Colonic mucosa (tissue), 4 donors: ENCODE results near the gene THSD4. TPM values are rescaled to one million over a fixed set of nuclear protein-coding genes. Genes with fewer than 3 reads are reported as not detected.

Experiments
- DNase-seq: peaks from one replicate; pipeline ENCODE4 v3.0.0-alpha.2; 2020
- H3K27ac ChIP-seq: fragments of 200-600 bp; one replicate; pipeline ENCODE4 v1.8.0; 2021
- H3K27me3 ChIP-seq: fragments of 200-600 bp; one replicate; pipeline ENCODE4 v1.8.0; 2021
- H3K36me3 ChIP-seq: fragments of 200-600 bp; one replicate; pipeline ENCODE4 v1.8.0; 2021
- H3K4me1 ChIP-seq: fragments of 200-600 bp; one replicate; pipeline ENCODE4 v1.8.0; 2021; ENCODE audit warnings: mild to moderate bottlenecking
- H3K4me3 ChIP-seq: fragments of 200-600 bp; one replicate; pipeline ENCODE4 v1.8.0; 2021
- H3K9ac ChIP-seq, 2 donors: one replicate each; pipeline ENCODE4 v1.7.0; 2013; ENCODE audit warnings: control low read depth in 2 of 2, low read depth in 2 of 2, low read length in 2 of 2
- H3K9me3 ChIP-seq: fragments of 200-600 bp; one replicate; pipeline ENCODE4 v1.8.0; 2021
- intact Hi-C: fragments of 100-400 bp; cut with DNase I; formaldehyde crosslinking; loops from one replicate; pipeline ENCODE4 v1.14.1; 2022
- total RNA-seq, 2 donors: library from RNA; stranded (reverse); fragmentation: NEBNext Ultra II Directional in 1 of 2; extraction: Animal tissue kit (Norgen Biotek cat#: 25700) in 1 of 2; gene quantifications; one replicate each; pipeline ENCODE4 v1.2.1, GENCODE V29; 2021
- TF ChIP-seq, protein P1 (sequence below): fragments of 200-600 bp; IDR thresholded peaks from one replicate; pipeline ENCODE4 v1.8.0; 2022; ENCODE audit warnings: antibody characterized with exemption, mild to moderate bottlenecking
- donor health status: healthy.
- donor health status: DM: no; HTN: no; CAD: no.
- donor health status: DM: no; HTN: no; CAD: no.

The THSD4 gene
- total RNA-seq, 2 donors from 2014 or later: 18.8 to 23.5 TPM

GRCh38 chr15:71685420-71685993, 570.2 kb downstream of the THSD4 start:
- Histone ChIP-seq H3K27ac (no peak overlapping the region), H3K4me1 (peaks cover 3% of the 10 kb centered on the region), H3K9me3 (no peaks in the 10 kb centered on the region), H3K27me3 (no peaks in the 10 kb centered on the region), H3K4me3 (no peak overlapping the region), H3K36me3 (no peaks in the 10 kb centered on the region), H3K9ac (no peak overlapping the region)
- DNase-seq: no peak
- intact Hi-C loops: no loop called here
- TF ChIP-seq, protein P1, sequence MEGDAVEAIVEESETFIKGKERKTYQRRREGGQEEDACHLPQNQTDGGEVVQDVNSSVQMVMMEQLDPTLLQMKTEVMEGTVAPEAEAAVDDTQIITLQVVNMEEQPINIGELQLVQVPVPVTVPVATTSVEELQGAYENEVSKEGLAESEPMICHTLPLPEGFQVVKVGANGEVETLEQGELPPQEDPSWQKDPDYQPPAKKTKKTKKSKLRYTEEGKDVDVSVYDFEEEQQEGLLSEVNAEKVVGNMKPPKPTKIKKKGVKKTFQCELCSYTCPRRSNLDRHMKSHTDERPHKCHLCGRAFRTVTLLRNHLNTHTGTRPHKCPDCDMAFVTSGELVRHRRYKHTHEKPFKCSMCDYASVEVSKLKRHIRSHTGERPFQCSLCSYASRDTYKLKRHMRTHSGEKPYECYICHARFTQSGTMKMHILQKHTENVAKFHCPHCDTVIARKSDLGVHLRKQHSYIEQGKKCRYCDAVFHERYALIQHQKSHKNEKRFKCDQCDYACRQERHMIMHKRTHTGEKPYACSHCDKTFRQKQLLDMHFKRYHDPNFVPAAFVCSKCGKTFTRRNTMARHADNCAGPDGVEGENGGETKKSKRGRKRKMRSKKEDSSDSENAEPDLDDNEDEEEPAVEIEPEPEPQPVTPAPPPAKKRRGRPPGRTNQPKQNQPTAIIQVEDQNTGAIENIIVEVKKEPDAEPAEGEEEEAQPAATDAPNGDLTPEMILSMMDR: no peak

DNA sequence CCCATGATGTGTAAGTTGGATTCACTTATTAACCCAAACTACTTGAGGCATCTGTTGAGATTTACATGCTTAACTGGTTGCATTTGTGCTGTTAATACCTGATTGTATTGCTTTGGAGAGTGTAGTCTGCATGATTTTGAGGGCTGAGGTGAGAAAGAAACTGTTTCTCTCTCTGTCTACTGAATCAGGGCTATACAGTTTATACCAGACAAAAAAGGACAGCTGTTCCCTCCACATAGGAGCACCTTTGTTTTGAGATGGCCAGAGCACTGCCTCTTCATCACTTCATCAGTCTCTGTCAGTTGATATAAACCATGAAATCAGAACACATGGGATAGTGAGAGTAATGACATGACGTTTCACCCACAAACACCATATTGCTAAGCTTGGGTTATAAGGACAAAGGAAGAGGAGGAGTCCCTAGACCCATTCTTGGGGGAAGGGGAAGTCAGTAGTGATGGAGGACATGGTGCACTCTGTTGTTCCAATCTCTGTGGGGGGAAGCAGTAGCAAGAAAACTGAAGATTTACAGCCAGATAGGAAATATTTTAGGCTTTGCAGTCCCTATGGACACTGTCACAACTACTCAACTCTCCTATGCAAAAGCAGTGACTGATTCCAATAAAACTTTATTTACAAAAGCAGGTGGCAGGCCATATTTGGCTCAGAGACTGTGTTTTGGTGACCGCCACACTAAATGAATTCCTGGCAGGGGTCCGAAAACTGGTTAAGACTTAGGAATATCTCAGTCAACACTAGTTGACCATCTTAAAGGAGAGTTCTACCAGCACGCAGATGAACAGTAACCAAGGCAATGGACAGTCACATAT, 571.2 kb downstream of the THSD4 start:
- H3K9me3 ChIP-seq: no peaks in the 10 kb centered on the region
- H3K9ac ChIP-seq: no peak overlapping the region
- no peak overlapping the region for H3K4me3 ChIP-seq
- H3K36me3 ChIP-seq: no peaks in the 10 kb centered on the region
- intact Hi-C loops: no loop called here
- H3K27ac ChIP-seq: no peak overlapping the region
- TF ChIP-seq, protein P1: no peak
- H3K4me1 ChIP-seq: peaks cover 3% of the 10 kb centered on the region
- no peaks in the 10 kb centered on the region for H3K27me3 ChIP-seq
- DNase-seq: no peak

- intact Hi-C loops: no loop called here
- H3K27ac ChIP-seq: no peak overlapping the region
- H3K9ac ChIP-seq: no peak overlapping the region
- no peaks in the 10 kb centered on the region for H3K36me3 ChIP-seq
- no peaks in the 10 kb centered on the region for H3K9me3 ChIP-seq
- H3K27me3 ChIP-seq: no peaks in the 10 kb centered on the region
- peaks cover 3% of the 10 kb centered on the region for H3K4me1 ChIP-seq
- H3K4me3 ChIP-seq: no peak overlapping the region
- TF ChIP-seq, protein P1: no peak
- DNase-seq: no peak
Measured at GRCh38 chr15:71687902-71688508, 572.7 kb downstream of the THSD4 start.

- Histone ChIP-seq H3K27me3 (no peaks in the 10 kb centered on the region), H3K9me3 (no peaks in the 10 kb centered on the region), H3K4me1 (peaks cover 3% of the 10 kb centered on the region), H3K36me3 (no peaks in the 10 kb centered on the region), H3K27ac (no peak overlapping the region), H3K9ac (no peak overlapping the region), H3K4me3 (no peak overlapping the region)
- no peak for DNase-seq
- intact Hi-C loops: no loop called here
- TF ChIP-seq, protein P1: no peak
Measured at GRCh38 chr15:71688509-71689094, 573.3 kb downstream of the THSD4 start.

- no peaks in the 10 kb centered on the region for H3K9me3 ChIP-seq
- TF ChIP-seq, protein P1: no peak
- no peaks in the 10 kb centered on the region for H3K27me3 ChIP-seq
- intact Hi-C loops: no loop called here
- H3K4me1 ChIP-seq: peaks cover 3% of the 10 kb centered on the region
- no peaks in the 10 kb centered on the region for H3K36me3 ChIP-seq
- H3K4me3 ChIP-seq: no peak overlapping the region
- peak overlapping the region in 1 of 2 donors; percentile 13 for H3K9ac ChIP-seq
- H3K27ac ChIP-seq: no peak overlapping the region
- DNase-seq: no peak
Measured at GRCh38 chr15:71691081-71691457, 575.8 kb downstream of the THSD4 start.
